Fibroblast of lung (primary cell): ENCODE results near the gene MPPED2. TPM values are rescaled to one million over a fixed set of nuclear protein-coding genes. Genes with fewer than 3 reads are reported as not detected.

ENCODE experiments used
- DNase-seq, 2 donors: peaks; one replicate each; pipeline versions ENCODE4 v3.0.0 to v3.0.0-alpha.2; 2010; ENCODE audit warnings: low read depth in 2 of 2
- H2AFZ ChIP-seq: 2 replicates; pipeline ENCODE4 v1.5.1; 2012; ENCODE audit warnings: low read length, control low read depth, inconsistent platforms
- H3K27ac ChIP-seq: 2 replicates; pipeline ENCODE4 v1.5.1; 2011; ENCODE audit warnings: low read length, control low read depth; ENCODE audit not compliant: insufficient read depth
- H3K27me3 ChIP-seq: 2 replicates; pipeline ENCODE4 v1.5.1; 2011; ENCODE audit warnings: mild to moderate bottlenecking, low read length; ENCODE audit not compliant: control insufficient read depth, insufficient read depth
- H3K36me3 ChIP-seq: 2 replicates; pipeline ENCODE4 v1.5.1; 2011; ENCODE audit warnings: low read length; ENCODE audit not compliant: control insufficient read depth, insufficient read depth
- H3K4me1 ChIP-seq: 2 replicates; pipeline ENCODE4 v1.5.1; 2011; ENCODE audit warnings: low read length; ENCODE audit not compliant: control insufficient read depth, insufficient read depth; ENCODE audit errors: extremely low read depth
- H3K4me2 ChIP-seq: 2 replicates; pipeline ENCODE4 v1.5.1; 2011; ENCODE audit warnings: low read length, control low read depth; ENCODE audit not compliant: insufficient read depth; ENCODE audit errors: extremely low read depth
- H3K4me3 ChIP-seq, 4 experiments: fragments of 200-600 bp in 1 of 4; sonication (generic) in 1 of 4; replicated peaks in 1 of 4; 2 replicates each; pipeline ENCODE4 v1.5.1; 2011 to 2016; ENCODE audit warnings: low read length in 4 of 4, low read depth in 3 of 4, mild to moderate bottlenecking in 3 of 4, control low read depth in 2 of 4, inconsistent platforms in 1 of 4, mixed read lengths in 1 of 4; ENCODE audit not compliant: insufficient read depth in 1 of 4; ENCODE audit errors: control extremely low read depth in 1 of 4
- H3K79me2 ChIP-seq: 2 replicates; pipeline ENCODE4 v1.5.1; 2012; ENCODE audit warnings: mild to moderate bottlenecking, low read length, inconsistent platforms; ENCODE audit not compliant: control insufficient read depth, insufficient read depth
- H3K9ac ChIP-seq: 2 replicates; pipeline ENCODE4 v1.5.1; 2011; ENCODE audit warnings: mild to moderate bottlenecking, low read length, control low read depth; ENCODE audit not compliant: insufficient read depth
- H3K9me3 ChIP-seq: 2 replicates; pipeline ENCODE4 v1.5.1; 2012; ENCODE audit warnings: low read depth, low read length; ENCODE audit not compliant: control insufficient read depth, insufficient read depth
- H4K20me1 ChIP-seq: 2 replicates; pipeline ENCODE4 v1.5.1; 2011; ENCODE audit warnings: low read length; ENCODE audit not compliant: control insufficient read depth, insufficient read depth; ENCODE audit errors: extremely low read depth
- EZH2 ChIP-seq: IDR thresholded peaks from 2 replicates; pipeline ENCODE4 v1.5.1; 2012; ENCODE audit warnings: low read length, control low read depth, mild to moderate bottlenecking; ENCODE audit errors: missing control alignments
- polyA plus RNA-seq, 2 donors: library from polyadenylated mRNA; depleted of rRNA in 1 of 2; stranded (reverse) in 1 of 2; unstranded in 1 of 2; fragments of >200 nt; gene quantifications; 2 replicates each; pipeline ENCODE4 v1.2.1, GENCODE V29; 2011 to 2012; ENCODE audit warnings: missing spikeins in 1 of 2
- total RNA-seq: library from RNA; depleted of rRNA; stranded (reverse); fragments of >200 nt; gene quantifications from 2 replicates; pipeline ENCODE4 v1.2.1, GENCODE V29; 2014
- TF ChIP-seq, protein P1 (sequence below), 2 donors: IDR thresholded peaks in 1 of 2; conservative IDR thresholded peaks in 1 of 2; 1 replicate in 1 of 2; 2 replicates in 1 of 2; pipeline ENCODE4 v1.5.1; 2011 to 2012; ENCODE audit warnings: low read length in 2 of 2, control low read depth in 1 of 2, inconsistent platforms in 1 of 2, low read depth in 1 of 2, mild to moderate bottlenecking in 1 of 2

Gene MPPED2
- total and polyA plus RNA-seq, 2 donors (not counting 1 experiment from before 2014, with no cell fraction given), result under 0.01 to 0.02 TPM

- no peak overlapping the region for H3K4me3 ChIP-seq
- no peaks in the 10 kb centered on the region for H3K79me2 ChIP-seq
- H4K20me1 ChIP-seq, result no peaks in the 10 kb centered on the region
- H3K27ac ChIP-seq, result no peak overlapping the region
- no peak for DNase-seq
- no peaks in the 10 kb centered on the region for H3K9me3 ChIP-seq
- H3K4me1 ChIP-seq, result no peaks in the 10 kb centered on the region
- H2AFZ ChIP-seq, result no peak overlapping the region
- H3K9ac ChIP-seq, result no peak overlapping the region
- no peaks in the 10 kb centered on the region for H3K36me3 ChIP-seq
- no peak overlapping the region for H3K4me2 ChIP-seq
- no peaks in the 10 kb centered on the region for H3K27me3 ChIP-seq
- no peak for TF ChIP-seq EZH2
- TF ChIP-seq, protein P1, sequence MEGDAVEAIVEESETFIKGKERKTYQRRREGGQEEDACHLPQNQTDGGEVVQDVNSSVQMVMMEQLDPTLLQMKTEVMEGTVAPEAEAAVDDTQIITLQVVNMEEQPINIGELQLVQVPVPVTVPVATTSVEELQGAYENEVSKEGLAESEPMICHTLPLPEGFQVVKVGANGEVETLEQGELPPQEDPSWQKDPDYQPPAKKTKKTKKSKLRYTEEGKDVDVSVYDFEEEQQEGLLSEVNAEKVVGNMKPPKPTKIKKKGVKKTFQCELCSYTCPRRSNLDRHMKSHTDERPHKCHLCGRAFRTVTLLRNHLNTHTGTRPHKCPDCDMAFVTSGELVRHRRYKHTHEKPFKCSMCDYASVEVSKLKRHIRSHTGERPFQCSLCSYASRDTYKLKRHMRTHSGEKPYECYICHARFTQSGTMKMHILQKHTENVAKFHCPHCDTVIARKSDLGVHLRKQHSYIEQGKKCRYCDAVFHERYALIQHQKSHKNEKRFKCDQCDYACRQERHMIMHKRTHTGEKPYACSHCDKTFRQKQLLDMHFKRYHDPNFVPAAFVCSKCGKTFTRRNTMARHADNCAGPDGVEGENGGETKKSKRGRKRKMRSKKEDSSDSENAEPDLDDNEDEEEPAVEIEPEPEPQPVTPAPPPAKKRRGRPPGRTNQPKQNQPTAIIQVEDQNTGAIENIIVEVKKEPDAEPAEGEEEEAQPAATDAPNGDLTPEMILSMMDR (conservative IDR thresholded peaks at IDR 0.05 in 1 of 2, IDR thresholded peaks at IDR 0.05 in 1 of 2; ENCODE audit: low read depth in 1 of 2, low read length in 2 of 2), result no peak
These were observed 156.6 kb downstream of the MPPED2 start for GRCh38 chr11:30429550-30429949.

DNA sequence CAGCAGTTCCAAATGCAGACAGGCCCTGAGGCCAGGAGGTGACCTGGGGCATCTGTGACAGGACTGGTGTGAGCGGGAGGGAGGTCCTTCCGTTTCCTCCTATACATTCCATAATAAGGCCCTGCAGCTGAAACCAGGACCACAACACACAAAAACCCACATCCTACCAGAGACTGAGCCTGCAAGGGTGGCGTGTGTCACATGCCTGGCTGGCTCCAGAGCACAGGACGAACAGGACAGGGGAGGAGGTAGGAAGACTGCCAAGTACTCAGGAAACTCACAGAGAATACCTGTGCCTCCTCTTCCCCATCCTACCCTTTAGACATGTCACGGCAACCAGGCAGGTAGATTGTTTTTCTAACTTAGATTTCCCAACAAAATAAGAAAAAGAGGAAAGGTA, 159.4 kb downstream of the MPPED2 start:
- Histone ChIP-seq H3K4me3 (no peak overlapping the region), H2AFZ (no peak overlapping the region), H3K79me2 (no peaks in the 10 kb centered on the region), H3K4me2 (no peak overlapping the region), H3K9ac (no peak overlapping the region), H3K27ac (no peak overlapping the region), H4K20me1 (no peaks in the 10 kb centered on the region), H3K36me3 (no peaks in the 10 kb centered on the region), H3K9me3 (no peaks in the 10 kb centered on the region), H3K4me1 (no peaks in the 10 kb centered on the region), H3K27me3 (no peaks in the 10 kb centered on the region)
- no peak for DNase-seq
- TF ChIP-seq, protein P1 (conservative IDR thresholded peaks at IDR 0.05 in 1 of 2, IDR thresholded peaks at IDR 0.05 in 1 of 2; ENCODE audit: low read depth in 1 of 2, low read length in 2 of 2), result no peak
- TF ChIP-seq EZH2, result no peak

- Histone ChIP-seq H4K20me1 (no peaks in the 10 kb centered on the region), H2AFZ (no peak overlapping the region), H3K36me3 (no peaks in the 10 kb centered on the region), H3K9me3 (no peaks in the 10 kb centered on the region), H3K4me1 (no peaks in the 10 kb centered on the region), H3K79me2 (no peaks in the 10 kb centered on the region), H3K27me3 (no peaks in the 10 kb centered on the region), H3K4me3 (no peak overlapping the region), H3K9ac (no peak overlapping the region), H3K27ac (no peak overlapping the region), H3K4me2 (no peak overlapping the region)
- no peak for DNase-seq
- TF ChIP-seq, protein P1 (conservative IDR thresholded peaks at IDR 0.05 in 1 of 2, IDR thresholded peaks at IDR 0.05 in 1 of 2; ENCODE audit: low read depth in 1 of 2, low read length in 2 of 2), result no peak
- no peak for TF ChIP-seq EZH2
These were observed 161.3 kb downstream of the MPPED2 start for GRCh38 chr11:30424844-30425243.
